HG03558 (cell line): Measurements from ENCODE around the gene RFC2.
"Not testable (repeated sequence)": the region's sequence is repeated elsewhere in the genome, so short reads cannot be mapped to it uniquely, and the experiment has no call there.

Experiments
- ATAC-seq: cut with Tn5 transposase; IDR thresholded peaks from one replicate; pipeline ENCODE4 v1.9.1; 2021; ENCODE audit warnings: moderate number of reproducible peaks; ENCODE audit not compliant: unreplicated experiment; ENCODE audit errors: extremely low read depth

Gene RFC2

DNA sequence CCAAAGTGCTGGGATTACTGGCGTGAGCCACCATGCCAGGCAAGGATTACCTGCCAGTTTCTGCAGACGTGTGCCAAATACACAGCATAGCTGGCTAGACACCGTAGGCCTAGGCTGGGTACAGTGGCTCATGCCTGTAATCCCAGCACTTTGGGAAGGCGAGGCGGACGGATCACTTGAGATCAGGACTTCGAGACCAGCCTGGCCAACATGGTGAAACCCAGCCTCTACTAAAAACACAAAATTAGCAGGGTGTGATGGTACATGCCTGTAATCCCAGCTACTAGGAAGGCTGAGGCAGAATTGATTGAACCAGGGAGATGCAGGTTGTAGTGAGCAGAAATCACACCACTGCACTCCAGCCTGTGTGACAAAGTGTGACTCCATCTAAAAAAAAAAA lies 868 bp downstream of the RFC2 start:
- ATAC-seq = no peak

GRCh38 chr7:74252893-74253292 lies 1.3 kb downstream of the RFC2 start:
- ATAC-seq = no peak

- not testable (repeated sequence) for ATAC-seq
Measured at GRCh38 chr7:74249058-74249457, 5.1 kb downstream of the RFC2 start.

- ATAC-seq = no peak
Measured at GRCh38 chr7:74248156-74248555, 6.0 kb downstream of the RFC2 start.

GRCh38 chr7:74246497-74246896 lies 7.7 kb downstream of the RFC2 start:
- ATAC-seq = no peak

DNA sequence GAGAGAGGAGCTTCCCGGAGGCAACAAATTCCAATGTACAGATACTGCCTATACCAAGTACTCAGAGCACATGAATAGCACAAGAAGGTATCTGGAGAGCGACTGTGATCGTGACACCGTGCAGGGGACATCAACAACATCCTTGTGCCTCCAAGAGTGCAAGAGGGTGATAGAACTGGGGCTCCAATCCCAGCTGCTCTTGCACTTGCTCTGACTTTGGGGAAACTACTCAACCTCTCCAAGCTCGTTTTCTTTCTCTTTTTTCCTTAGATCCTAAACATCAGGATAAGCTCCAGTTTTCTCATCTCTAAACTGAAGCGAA lies 12.1 kb downstream of the RFC2 start:
- no peak for ATAC-seq

DNA sequence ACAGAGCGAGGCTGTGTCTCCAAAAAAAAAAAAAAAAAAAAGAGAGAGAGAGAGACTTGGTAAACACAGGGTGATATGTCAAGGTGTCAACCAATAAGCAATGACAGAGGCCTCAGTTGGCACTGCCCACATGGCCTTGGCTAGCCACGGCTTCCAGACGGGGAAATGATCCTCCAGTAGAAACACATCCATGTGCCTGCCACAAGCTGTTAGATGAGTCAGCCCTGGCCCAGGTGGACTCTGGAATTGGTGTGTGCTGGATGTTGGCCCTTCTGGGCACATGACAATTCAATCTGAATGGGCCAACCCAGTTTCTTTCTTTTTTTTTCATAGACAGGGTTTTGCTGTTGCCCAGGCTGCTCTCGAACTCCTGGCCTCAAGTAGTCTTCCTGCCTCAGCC lies 13.7 kb downstream of the RFC2 start:
- ATAC-seq = no peak

DNA sequence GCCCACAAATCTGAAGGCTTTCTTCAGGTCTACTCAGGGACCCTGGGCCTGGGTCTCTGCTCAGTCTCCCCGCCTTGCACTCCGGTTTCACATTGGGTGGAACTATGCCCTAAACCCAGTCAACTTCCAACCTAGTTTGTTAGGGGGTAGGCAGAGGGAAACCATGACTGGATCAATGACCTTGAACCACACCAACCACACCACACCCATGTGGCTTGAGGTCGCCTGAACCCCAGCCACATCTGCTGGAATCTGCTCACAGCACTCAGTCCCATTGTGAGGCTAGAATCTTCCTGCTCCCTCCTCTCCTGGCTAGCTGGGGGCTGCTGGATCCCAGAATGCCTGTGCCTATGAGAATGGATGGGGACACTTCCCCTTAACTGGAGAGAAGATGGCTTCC lies 17.9 kb downstream of the RFC2 start:
- ATAC-seq = no peak

DNA sequence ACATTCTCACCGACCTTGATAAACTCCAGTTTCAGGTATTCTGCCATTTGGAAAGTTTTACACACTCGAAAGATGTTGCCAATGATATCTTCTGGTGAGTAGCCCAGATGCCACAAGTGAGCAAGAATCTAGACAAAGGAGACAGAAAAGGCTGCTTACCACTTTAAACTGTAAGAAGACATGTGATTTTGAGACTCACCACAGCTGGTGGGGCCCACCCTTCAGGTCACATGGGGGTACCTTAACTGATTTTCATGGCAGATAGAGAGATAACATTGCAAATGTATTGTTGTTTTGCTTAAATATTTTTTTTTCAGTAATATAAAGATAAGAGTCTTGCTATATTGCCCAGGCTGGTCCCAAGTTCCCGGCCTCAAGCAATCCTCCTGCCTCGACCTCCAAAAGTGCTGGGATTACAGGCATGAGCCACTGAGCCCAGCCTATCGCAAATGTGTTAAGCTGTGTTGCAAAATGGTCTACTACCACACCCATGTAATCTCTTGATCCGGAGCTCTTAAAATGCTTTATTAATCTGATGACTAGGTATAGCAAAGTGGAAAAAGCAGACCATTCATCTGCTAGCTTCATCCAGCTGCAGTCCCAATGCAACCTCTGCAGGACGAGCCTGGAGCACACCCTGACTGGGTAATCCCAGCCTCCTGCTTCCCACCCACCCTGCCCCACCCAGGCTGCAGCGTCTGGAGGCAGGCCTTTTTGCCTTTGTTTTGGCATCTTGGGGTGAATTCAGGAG lies 18.5 kb downstream of the RFC2 start:
- ATAC-seq = no peak

DNA sequence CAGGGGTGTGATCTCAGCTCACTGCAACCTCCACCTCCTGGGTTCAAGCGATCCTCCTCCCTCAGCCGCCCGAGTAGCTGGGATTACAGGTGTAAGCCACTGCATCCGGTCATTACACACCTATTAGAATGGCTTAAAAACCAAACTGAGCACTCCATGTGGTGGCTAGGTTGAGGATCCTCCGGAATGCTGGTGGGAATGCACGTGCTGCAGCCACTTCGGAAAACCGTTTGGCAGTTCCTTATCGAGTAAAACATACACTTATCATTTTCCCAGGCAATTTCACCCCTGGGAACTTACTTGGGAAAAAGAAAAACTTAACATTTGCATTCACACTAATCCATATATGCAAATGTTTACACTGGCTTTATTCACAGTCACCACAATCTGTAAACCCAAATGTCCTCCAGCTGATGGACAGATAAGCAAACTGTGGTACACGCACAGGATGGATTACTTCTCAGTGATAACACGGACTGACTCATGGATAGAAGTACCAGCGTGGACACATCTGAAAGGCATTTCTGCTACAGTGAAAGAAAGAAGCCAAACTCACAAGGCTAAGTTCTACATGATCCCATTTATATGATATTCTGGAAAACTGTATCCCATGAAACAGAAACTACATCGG lies 20.4 kb downstream of the RFC2 start:
- no peak for ATAC-seq

DNA sequence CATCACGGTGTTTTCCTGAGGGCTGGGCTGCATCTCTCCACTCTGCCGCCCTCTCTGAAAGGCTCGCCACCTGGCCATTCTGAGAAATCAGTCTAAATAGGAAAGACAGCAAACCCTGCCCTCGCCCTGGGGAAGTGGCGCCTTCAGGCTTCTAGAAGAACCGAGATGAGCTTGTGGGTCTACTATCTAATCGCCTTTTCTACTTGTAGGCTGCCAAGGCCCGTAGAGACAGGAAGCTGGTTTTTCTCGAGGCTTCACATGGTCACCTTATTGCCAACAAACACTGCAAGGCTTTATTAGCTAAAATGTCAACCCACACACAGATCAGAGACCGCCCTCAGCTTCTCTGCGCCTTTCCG lies 23.0 kb downstream of the RFC2 start:
- ATAC-seq = no peak

DNA sequence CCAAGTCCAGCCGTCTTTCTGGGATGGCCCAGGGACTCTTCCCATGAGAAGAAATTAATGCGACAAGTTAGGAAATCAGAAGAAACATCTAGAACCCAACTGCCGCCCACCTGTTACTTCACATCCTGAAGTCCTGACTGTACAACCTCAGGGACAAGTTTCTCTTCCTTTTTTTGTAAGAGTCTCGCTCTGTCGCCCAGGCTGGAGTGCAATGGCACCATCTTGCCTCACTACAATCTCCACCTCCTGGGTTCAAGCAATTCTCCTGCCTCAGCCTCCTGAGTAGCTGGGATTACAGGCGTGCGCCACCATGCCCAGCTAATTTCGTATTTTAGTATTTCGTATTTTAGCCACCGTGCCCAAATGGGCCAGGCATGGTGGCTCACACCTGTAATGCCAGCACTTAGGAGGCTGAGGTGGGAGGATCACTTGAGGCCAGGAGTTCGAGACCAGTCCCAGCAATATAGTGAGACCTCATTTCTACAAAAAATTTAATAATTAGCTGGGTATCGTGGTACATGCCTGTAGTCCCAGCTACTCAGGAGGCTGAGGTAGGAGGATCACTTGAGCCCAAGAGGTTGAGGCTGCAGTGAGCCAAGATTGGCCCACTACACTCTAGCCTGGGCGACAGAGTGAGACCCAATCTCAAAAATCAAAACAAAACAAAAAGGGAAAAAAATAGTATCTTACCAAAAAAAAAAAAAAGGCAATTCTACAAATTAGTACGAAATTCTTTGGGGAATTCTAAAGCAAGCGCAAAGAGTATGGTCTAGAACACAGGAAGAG lies 23.6 kb downstream of the RFC2 start:
- ATAC-seq = no peak

DNA sequence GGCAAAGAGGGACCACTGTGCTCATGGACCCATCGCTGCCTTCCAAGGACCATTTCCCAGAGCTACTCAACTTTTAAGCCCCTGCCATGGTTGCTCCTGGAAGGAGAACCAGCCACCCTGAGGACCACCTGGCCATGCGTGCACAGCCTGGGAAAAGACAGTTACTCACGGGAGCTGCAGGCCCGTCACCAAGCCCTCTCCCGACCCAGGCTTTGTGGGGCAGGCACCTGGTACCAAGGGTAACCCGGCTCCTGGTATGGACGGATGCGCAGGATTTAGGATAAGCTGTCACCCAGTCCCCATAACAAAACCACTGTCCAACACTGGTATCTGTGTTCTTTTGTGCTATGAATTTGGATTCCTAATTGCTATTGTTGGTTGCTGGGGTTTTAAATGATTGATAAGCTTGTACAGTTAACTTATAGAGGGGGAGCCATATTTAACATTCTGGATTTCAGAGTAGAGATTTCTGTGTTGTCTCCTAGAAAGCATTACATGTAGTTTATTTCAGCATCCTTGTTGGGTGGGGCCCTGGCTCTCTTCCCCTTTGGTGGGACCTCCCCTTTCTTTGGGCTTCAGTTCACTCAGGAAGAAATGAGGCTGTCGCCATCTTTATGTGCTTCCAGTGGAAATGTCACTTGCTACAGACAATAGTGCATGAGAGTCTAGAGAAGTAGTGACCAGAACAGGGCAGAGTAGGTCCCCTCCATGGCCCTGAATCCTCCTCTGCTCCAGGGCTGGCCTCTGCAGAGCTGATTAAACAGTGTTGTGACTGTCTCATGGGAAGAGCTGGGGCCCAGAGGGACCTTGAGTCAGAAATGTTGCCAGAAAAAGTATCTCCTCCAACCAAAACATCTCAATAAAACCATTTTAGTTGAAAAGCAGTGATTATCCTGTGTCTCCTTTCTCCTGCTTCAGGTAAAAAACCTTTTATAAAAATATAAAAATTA lies 25.0 kb downstream of the RFC2 start:
- no peak for ATAC-seq

DNA sequence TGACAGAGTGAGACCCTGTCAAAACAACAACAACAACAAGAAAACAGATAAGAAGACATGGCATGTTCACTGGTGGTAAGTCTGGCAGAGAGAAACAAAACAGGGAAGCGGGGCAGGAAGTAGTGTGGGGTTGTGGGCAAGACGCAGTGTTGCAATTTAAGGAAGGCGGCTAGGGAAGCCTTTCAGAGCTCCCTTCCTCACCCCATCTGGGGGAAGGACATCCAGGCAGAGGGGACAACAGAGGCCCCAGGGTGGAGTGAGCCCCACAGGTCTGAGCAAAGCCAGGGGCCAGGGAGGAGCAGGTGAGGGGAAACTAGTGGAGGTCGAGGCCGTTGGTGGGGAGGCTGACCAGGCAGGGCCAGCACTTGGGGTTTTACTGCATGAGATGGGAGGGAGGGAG lies 27.6 kb downstream of the RFC2 start:
- no peak for ATAC-seq

- ATAC-seq = no peak
Measured at GRCh38 chr7:74225400-74225799, 28.8 kb downstream of the RFC2 start.

DNA sequence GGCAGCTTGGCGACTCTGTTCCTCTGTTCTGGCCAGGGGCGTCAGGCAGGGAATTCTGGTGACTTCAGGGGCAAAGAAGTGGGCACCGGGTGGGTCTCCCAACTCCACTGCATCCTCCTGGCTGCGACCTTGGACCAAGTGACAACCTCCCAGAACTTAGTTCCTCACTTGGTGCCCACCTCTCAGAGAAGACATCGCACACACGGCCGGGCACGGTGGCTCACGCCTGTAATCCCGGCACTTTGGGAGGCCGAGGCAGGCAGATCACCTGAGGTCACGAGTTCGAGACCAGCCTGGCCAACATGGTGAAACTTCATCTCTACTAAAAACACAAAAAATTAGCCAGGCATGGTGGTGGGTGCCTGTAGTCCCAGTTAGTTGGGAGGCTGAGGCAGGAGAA lies 29.3 kb downstream of the RFC2 start:
- ATAC-seq = not testable (repeated sequence)

GRCh38 chr7:74224511-74224832 lies 29.7 kb downstream of the RFC2 start:
- no peak for ATAC-seq

- no peak for ATAC-seq
Measured at GRCh38 chr7:74223711-74224510, 30.3 kb downstream of the RFC2 start.

DNA sequence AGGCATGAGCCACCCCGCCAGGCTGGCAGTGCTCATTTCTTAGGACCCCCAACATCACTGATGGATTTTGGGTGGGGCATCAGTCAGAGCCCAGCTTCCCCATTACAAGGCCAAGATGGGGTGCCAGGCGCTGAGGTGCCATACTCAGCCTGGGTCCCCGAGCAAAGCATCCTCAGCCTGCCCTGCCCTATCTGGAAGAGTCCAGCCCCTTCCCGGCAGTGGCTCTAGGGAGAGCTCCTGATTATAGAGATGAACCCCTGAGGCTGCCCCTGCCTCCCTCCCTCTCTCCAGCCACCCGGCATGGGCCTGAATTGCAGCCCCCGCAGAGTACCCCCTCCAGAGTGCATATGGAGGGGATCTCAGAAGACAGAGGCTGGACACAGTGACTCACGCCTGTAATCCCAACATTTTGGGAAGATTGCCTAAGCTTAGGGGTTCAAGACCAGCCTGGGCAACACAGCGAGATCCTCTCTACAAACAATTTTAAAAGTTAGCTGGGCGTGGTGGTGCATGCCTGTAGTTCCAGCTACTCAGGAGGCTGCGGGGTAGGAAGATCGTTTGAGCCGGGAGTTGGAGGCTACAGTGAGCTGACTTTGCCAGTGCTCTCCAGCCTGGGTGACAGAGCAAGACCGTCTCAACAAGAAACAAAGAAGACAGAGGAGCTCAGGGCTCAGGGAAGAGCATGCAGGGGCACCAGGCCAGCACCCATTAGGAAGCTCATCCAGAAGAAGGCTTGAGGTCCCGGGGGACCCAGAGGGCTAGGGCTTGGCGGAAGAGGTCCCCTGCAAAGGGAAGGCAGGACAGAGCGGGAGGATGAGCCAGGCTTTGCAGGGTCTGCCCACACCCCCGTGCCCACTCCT lies 31.1 kb downstream of the RFC2 start:
- no peak for ATAC-seq
